ENCODE measurements around the gene BCL2L12.
A peak's percentile ranks its signal among the peaks of the same experiment; 100 is the strongest.

BCL2L12 gene

DNA sequence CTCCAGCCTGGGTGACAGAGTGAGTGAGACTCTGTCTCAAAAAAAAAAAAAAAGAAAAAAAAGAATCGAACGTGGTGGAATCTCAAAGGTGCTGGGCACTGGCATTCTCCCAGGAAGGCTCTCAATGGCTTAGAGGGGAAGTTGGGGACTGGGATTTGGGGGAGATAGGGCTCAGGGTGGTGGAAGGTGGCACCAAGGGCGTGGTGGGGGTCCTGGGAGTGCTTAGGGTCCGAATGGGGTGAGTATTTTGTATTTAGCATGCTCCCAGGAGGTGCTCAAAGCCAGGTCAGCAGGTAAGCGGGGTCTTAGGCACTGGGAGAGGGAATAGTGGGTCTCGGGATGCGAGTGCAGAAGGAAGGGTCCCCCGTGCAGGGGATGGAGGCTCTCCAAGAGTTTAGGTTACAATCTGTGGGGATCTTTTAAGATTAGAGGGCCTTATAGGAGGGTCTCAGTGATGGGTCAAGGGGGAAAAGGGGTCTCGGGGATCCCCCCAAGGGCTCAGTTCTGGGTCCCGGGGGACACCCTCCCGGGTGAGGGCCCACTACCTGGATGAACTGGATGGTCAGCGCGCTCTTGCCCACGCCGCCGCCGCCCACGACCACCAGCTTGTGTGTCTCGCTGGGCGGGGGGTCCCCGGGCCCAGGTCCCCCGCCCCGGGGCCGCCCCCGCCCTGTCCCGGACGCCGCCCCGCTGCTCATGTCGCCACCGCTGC lies 26.2 kb upstream of the BCL2L12 start:
- TF ChIP-seq EZH2phosphoT487 (IDR thresholded peaks at IDR 0.05; ENCODE audit: borderline replicate concordance, low read length) (no peak), CTCF (IDR thresholded peaks at IDR 0.05; ENCODE audit: low read depth, low read length, poor library complexity, severe bottlenecking) (no peak)
- H3K27ac ChIP-seq (ENCODE audit: low read depth, low read length) = no peak overlapping the region

GRCh38 chr19:49640113-49640898 lies 25.4 kb upstream of the BCL2L12 start, which contains the start of gene RRAS:
Gene RRAS, minus strand, starts transcription at chr19:49640143. Its CDS starts 45 bp downstream, at chr19:49640098.
- no peaks in the 10 kb centered on the region for H4K20me1 ChIP-seq (ENCODE audit: control insufficient read depth, insufficient read depth, low read depth, low read length)
- H3K9me3 ChIP-seq (ENCODE audit: control insufficient read depth, insufficient read depth, low read length) = no peaks in the 10 kb centered on the region
- H3K4me3 ChIP-seq (ENCODE audit: low read length) = peak within 1 kb of the TSS; percentile 99
- peaks cover 19% of the 10 kb centered on the region for H3K27me3 ChIP-seq (ENCODE audit: control insufficient read depth, low read length)
- H3K9me2 ChIP-seq (replicated peaks; ENCODE audit: control insufficient read depth, low read length) = no peaks in the 10 kb centered on the region
- TF ChIP-seq EZH2phosphoT487 (IDR thresholded peaks at IDR 0.05; ENCODE audit: borderline replicate concordance, low read length) (no peak), CTCF (IDR thresholded peaks at IDR 0.05; ENCODE audit: low read depth, low read length, poor library complexity, severe bottlenecking) (no peak)
- H3K4me2 ChIP-seq (ENCODE audit: low read length) = peak within 1 kb of the TSS; percentile 99
- H3K27ac ChIP-seq (ENCODE audit: low read depth, low read length) = peak within 1 kb of the TSS; percentile 98
- peaks cover 32% of the 10 kb centered on the region for H3K4me1 ChIP-seq (ENCODE audit: control insufficient read depth, low read length)
- peaks cover 6% of the 10 kb centered on the region for H3F3A ChIP-seq (ENCODE audit: control insufficient read depth, insufficient read depth)
- peaks cover 26% of the 10 kb centered on the region for H3K36me3 ChIP-seq (ENCODE audit: control insufficient read depth, low read length)
- H3K79me2 ChIP-seq (ENCODE audit: control insufficient read depth, low read length) = peaks cover 40% of the 10 kb centered on the region

More for the DNA sequence above, 26.2 kb upstream of the BCL2L12 start:
- Histone ChIP-seq H3K4me3 (ENCODE audit: low read length) (peak overlapping the region; percentile 66), H3K27me3 (ENCODE audit: control insufficient read depth, low read length) (peaks cover 19% of the 10 kb centered on the region), H3K9me3 (ENCODE audit: control insufficient read depth, insufficient read depth, low read length) (no peaks in the 10 kb centered on the region), H3F3A (ENCODE audit: control insufficient read depth, insufficient read depth) (peaks cover 6% of the 10 kb centered on the region), H4K20me1 (ENCODE audit: control insufficient read depth, insufficient read depth, low read depth, low read length) (no peaks in the 10 kb centered on the region), H3K4me2 (ENCODE audit: low read length) (peak overlapping the region; percentile 76), H3K4me1 (ENCODE audit: control insufficient read depth, low read length) (peaks cover 32% of the 10 kb centered on the region), H3K79me2 (ENCODE audit: control insufficient read depth, low read length) (peaks cover 32% of the 10 kb centered on the region), H3K36me3 (ENCODE audit: control insufficient read depth, low read length) (peaks cover 19% of the 10 kb centered on the region), H3K9me2 (replicated peaks; ENCODE audit: control insufficient read depth, low read length) (no peaks in the 10 kb centered on the region)

GRCh38 chr19:49641688-49642491 lies 23.8 kb upstream of the BCL2L12 start, which contains the start of gene SCAF1:
Gene SCAF1, plus strand, starts transcription at chr19:49642209. Its CDS starts 2,818 bp downstream, at chr19:49645027.
- Histone ChIP-seq H4K20me1 (ENCODE audit: control insufficient read depth, insufficient read depth, low read depth, low read length) (no peaks in the 10 kb centered on the region), H3K27me3 (ENCODE audit: control insufficient read depth, low read length) (peaks cover 15% of the 10 kb centered on the region), H3K4me3 (ENCODE audit: low read length) (peak within 1 kb of the TSS; percentile 99), H3K36me3 (ENCODE audit: control insufficient read depth, low read length) (peaks cover 42% of the 10 kb centered on the region), H3K27ac (ENCODE audit: low read depth, low read length) (peak within 1 kb of the TSS; percentile 98), H3K9me3 (ENCODE audit: control insufficient read depth, insufficient read depth, low read length) (no peaks in the 10 kb centered on the region), H3K4me1 (ENCODE audit: control insufficient read depth, low read length) (peaks cover 32% of the 10 kb centered on the region), H3K79me2 (ENCODE audit: control insufficient read depth, low read length) (peaks cover 55% of the 10 kb centered on the region), H3K9me2 (replicated peaks; ENCODE audit: control insufficient read depth, low read length) (no peaks in the 10 kb centered on the region), H3K4me2 (ENCODE audit: low read length) (peak within 1 kb of the TSS; percentile 99), H3F3A (ENCODE audit: control insufficient read depth, insufficient read depth) (peaks cover 6% of the 10 kb centered on the region)
- TF ChIP-seq EZH2phosphoT487 (IDR thresholded peaks at IDR 0.05; ENCODE audit: borderline replicate concordance, low read length) (no peak), CTCF (IDR thresholded peaks at IDR 0.05; ENCODE audit: low read depth, low read length, poor library complexity, severe bottlenecking) (no peak)
